ENCODE measurements around the gene TRA2B.

The TRA2B gene

DNA sequence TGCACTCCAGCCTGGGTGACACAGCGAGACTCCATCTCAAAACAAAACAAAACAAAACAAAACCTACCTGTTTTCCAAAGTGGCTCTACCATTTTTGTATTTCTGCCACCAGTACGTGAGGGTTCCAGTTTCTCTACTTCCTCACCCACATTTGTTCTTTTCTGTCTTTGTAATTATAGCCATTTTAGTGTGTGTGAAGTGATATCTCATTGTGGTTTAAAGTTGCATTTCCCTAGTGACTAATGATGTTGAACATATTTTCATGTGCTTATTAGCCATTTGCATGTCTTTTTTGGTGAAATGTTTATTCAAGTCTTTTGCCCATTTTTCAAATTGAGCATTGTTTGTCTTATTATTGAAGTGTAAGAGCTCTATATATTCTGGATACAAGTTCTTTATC is 50.7 kb downstream of the TRA2B start:
- Mint-ChIP-seq H3K27me3 (peaks cover 2% of the 10 kb centered on the region), H3K27ac (no peak overlapping the region), H3K4me1 (no peaks in the 10 kb centered on the region), H3K9me3 (no peaks in the 10 kb centered on the region), H3K4me3 (no peak overlapping the region), H3K36me3 (ENCODE audit: low read depth) (no peaks in the 10 kb centered on the region)
- DNase-seq (no peak), ATAC-seq (no peak)

DNA sequence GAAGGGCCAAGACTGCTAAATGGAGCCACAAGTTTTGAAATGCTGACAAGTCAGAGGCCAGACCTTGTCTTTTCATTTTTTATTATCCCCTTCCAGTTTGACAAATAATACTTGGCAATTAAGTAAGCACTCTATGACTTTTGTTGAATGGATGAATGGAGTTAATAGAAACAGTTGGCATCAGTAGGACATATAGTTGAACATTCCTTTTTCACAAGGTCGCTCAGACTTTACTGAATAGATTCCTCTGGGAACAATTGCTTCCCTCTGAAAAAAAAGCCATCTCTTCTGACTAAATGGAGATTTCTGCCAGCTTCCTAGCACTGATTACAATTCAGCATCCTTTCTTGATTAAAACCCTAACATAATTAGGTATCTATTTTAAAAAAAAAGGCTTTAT is 53.2 kb downstream of the TRA2B start:
- ATAC-seq: no peak
- Mint-ChIP-seq H3K9me3 (no peaks in the 10 kb centered on the region), H3K4me3 (no peak overlapping the region)

DNA sequence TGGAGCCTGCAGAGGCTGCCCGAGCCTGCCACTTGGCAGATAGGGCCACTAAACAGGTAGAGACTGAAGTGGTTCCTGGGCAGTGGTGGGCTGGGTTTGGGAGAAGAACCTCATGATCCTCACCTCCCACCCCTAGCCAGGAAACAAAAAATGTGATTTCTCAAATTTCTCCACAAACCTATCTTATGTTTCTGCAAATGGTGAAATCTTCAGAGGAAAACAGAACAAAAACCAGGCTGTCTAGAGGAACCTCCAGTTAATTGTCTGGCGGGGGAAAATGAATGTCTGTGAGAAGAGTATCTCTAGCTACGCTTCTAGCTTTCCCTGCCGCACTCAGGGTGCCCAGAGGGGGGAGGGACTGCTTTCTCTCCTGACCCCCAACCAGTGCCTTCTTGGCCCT is 55.9 kb downstream of the TRA2B start:
- H3K4me1 Mint-ChIP-seq: peaks cover 3% of the 10 kb centered on the region
- H3K27me3 Mint-ChIP-seq: peaks cover 6% of the 10 kb centered on the region
- H3K27ac Mint-ChIP-seq: no peak overlapping the region
- H3K9me3 Mint-ChIP-seq: no peaks in the 10 kb centered on the region
- H3K36me3 Mint-ChIP-seq (ENCODE audit: low read depth): no peaks in the 10 kb centered on the region
- DNase-seq: no peak
- no peak for ATAC-seq
- H3K4me3 Mint-ChIP-seq: no peak overlapping the region

More for the DNA sequence above, 53.2 kb downstream of the TRA2B start:
- no peak for DNase-seq
- Mint-ChIP-seq H3K4me1 (peaks cover 3% of the 10 kb centered on the region), H3K27me3 (peaks cover 7% of the 10 kb centered on the region), H3K27ac (no peak overlapping the region), H3K36me3 (ENCODE audit: low read depth) (no peaks in the 10 kb centered on the region)

DNA sequence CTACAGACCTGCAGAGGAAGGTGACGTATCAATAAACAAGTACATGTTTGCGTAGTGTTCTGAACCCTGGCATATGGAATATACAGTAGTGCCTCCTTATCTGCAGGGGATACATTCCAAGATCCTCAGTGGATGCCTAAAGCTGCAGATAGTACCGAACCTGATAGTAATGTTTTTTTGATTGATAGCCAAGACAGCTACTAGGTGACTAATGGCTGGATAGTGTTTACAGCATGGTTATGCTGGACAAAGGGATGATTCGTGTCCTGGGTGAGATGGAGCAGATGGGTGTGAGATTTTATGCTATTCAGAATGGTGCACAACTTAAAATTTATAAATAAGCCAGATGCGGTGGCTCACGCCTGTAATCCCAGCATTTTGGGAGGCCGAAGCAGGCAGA is 57.2 kb downstream of the TRA2B start:
- H3K4me3 Mint-ChIP-seq: no peak overlapping the region
- ATAC-seq (no peak), DNase-seq (no peak)
- H3K27ac Mint-ChIP-seq: no peak overlapping the region
- peaks cover 6% of the 10 kb centered on the region for H3K27me3 Mint-ChIP-seq
- H3K4me1 Mint-ChIP-seq: peaks cover 3% of the 10 kb centered on the region
- H3K9me3 Mint-ChIP-seq: no peaks in the 10 kb centered on the region
- H3K36me3 Mint-ChIP-seq (ENCODE audit: low read depth): no peaks in the 10 kb centered on the region

DNA sequence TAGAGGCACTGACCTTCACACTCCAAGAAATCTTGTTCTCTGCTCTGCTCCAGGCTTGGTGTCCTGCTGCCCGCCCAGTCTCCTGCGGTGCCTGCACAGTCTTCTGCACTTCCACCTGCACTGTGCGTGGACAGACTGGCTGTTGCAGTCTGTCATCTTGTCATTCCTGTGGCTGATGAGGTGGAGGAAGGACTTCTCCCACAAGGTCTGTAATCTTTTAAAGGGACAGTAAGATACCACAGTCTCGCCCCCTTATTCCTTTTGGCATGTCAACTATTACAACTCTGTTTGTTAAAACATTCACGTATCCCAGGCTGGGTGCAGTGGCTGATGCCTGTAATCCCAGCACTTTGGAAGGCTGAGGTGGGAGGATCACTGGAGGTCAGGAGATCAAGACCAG is 58.9 kb downstream of the TRA2B start:
- H3K9me3 Mint-ChIP-seq: no peaks in the 10 kb centered on the region
- no peak overlapping the region for H3K27ac Mint-ChIP-seq
- H3K4me1 Mint-ChIP-seq: peaks cover 3% of the 10 kb centered on the region
- ATAC-seq (no peak), DNase-seq (no peak)
- H3K4me3 Mint-ChIP-seq: no peak overlapping the region
- peaks cover 6% of the 10 kb centered on the region for H3K27me3 Mint-ChIP-seq
- H3K36me3 Mint-ChIP-seq (ENCODE audit: low read depth): no peaks in the 10 kb centered on the region

DNA sequence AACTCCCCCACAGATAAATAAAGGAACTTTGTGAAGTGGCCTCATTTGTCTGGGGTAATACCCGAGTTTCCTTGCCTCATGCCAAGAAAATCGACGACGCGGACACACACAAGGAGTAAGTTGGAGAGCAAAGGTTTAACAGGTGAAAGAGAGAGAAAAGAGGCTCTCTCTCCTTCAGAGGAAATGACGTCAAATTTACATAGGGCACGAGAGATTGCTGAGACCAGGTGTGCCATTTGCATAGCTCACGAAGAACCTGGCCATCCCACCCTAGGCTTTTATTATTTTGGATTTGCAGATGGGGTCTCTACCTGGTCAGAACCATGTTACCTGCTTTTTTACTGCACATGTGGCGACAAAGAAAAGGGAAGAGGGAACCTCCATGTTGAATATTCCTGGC is 63.7 kb downstream of the TRA2B start:
- Mint-ChIP-seq H3K27ac (no peak overlapping the region), H3K4me1 (no peaks in the 10 kb centered on the region), H3K27me3 (peaks cover 5% of the 10 kb centered on the region), H3K36me3 (ENCODE audit: low read depth) (no peaks in the 10 kb centered on the region), H3K9me3 (no peaks in the 10 kb centered on the region), H3K4me3 (no peak overlapping the region)
- DNase-seq (no peak), ATAC-seq (no peak)

DNA sequence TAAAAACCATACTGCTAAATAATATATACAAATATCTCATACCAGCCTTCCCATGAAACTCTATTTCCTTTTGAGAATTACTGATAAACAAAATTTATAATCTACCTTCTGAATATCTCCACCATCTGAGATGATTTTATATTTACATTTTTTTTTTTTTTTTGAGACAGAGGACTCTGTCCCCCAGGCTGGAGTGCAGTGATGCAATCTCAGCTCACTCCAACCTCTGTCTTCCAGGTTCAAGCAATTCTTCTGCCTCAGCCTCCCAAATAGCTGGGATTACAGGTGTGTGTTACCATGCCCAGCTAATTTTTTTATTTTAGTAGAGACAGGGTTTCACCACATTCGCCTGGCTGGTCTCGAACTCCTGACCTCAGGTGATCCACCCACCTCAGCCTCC is 70.2 kb downstream of the TRA2B start:
- no peak overlapping the region for H3K27ac Mint-ChIP-seq
- peaks cover 8% of the 10 kb centered on the region for H3K27me3 Mint-ChIP-seq
- no peaks in the 10 kb centered on the region for H3K36me3 Mint-ChIP-seq (ENCODE audit: low read depth)
- H3K4me1 Mint-ChIP-seq: no peaks in the 10 kb centered on the region
- no peak overlapping the region for H3K4me3 Mint-ChIP-seq
- DNase-seq: no peak
- H3K9me3 Mint-ChIP-seq: no peaks in the 10 kb centered on the region
- no peak for ATAC-seq

DNA sequence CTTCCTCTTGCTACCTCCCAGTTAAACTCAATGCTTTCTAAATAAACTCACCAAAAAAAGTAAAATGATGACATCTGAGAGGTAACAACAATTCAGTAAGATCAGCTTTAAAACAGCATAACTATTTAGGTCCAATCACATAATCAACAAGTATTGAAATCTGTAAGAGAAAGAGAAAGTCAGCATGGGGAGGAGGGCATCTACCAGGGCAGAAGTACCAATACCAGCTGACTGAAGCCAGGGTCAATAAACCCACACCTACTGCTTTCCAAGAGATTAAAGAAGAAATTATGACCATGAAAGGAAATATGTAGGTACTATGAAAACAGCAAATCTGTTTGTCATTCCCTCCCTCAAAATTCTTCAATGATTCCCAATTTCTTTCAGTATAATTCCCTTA is 70.8 kb downstream of the TRA2B start:
- ATAC-seq (no peak), DNase-seq (no peak)
- Mint-ChIP-seq H3K9me3 (no peaks in the 10 kb centered on the region), H3K4me1 (no peaks in the 10 kb centered on the region), H3K27me3 (peaks cover 8% of the 10 kb centered on the region), H3K36me3 (ENCODE audit: low read depth) (no peaks in the 10 kb centered on the region), H3K27ac (no peak overlapping the region), H3K4me3 (no peak overlapping the region)

DNA sequence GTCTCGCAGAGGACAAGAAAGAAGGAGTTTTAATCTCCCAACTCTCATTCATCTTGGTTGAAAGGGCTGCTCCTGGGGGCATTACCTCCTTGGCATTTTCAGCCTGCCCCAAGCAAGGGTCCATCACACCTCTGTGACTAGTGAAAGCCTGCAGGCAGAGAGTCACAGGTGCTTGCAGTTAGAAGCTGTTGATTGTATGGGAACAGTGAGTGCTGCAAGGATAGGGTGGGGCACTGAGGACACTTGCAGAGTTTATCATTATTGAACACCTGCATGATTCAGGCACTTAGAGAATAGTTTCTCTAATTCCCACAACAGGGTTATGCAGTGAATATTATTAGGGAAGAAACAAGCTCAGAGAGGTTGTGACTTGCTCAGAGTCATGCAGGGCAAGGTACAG is 71.3 kb downstream of the TRA2B start:
- DNase-seq: no peak

More for the DNA sequence above, 71.3 kb downstream of the TRA2B start:
- Mint-ChIP-seq H3K9me3 (no peaks in the 10 kb centered on the region), H3K36me3 (ENCODE audit: low read depth) (no peaks in the 10 kb centered on the region), H3K4me1 (no peaks in the 10 kb centered on the region), H3K27ac (no peak overlapping the region), H3K4me3 (no peak overlapping the region), H3K27me3 (peaks cover 10% of the 10 kb centered on the region)
- ATAC-seq: no peak
